NT2/D1 (cell line): ENCODE results near the gene KRT32.

Source experiments
- DNase-seq: peaks from one replicate; pipeline ENCODE4 v3.0.0-alpha.2; 2011; ENCODE audit warnings: low read depth, low spot score
- H3K27me3 ChIP-seq: 2 replicates; pipeline ENCODE4 v1.6.0; 2011; ENCODE audit warnings: mild to moderate bottlenecking; ENCODE audit not compliant: insufficient read length, insufficient read depth
- H3K36me3 ChIP-seq: 2 replicates; pipeline ENCODE4 v1.6.1; 2011; ENCODE audit warnings: mild to moderate bottlenecking, low read length, mixed read lengths; ENCODE audit not compliant: insufficient read depth, insufficient read length
- H3K4me1 ChIP-seq: 2 replicates; pipeline ENCODE4 v1.5.1; 2011; ENCODE audit not compliant: insufficient read depth, insufficient read length
- H3K4me3 ChIP-seq: 2 replicates; pipeline ENCODE4 v1.5.1; 2011; ENCODE audit warnings: low read depth; ENCODE audit not compliant: insufficient read length
- H3K9ac ChIP-seq: 2 replicates; pipeline ENCODE4 v1.6.0; 2011; ENCODE audit warnings: low read depth; ENCODE audit not compliant: insufficient read length
- H3K9me3 ChIP-seq: 2 replicates; pipeline ENCODE4 v1.5.1; 2011; ENCODE audit warnings: mild to moderate bottlenecking, low read length; ENCODE audit not compliant: insufficient read depth
- SUZ12 ChIP-seq: IDR thresholded peaks from 2 replicates; pipeline ENCODE4 v1.6.1; 2011; ENCODE audit not compliant: insufficient read length, insufficient read depth; ENCODE audit errors: extremely low read depth
- YY1 ChIP-seq: IDR thresholded peaks from 2 replicates; pipeline ENCODE4 v1.6.1; 2011; ENCODE audit not compliant: insufficient read length, insufficient read depth
- ZNF274 ChIP-seq: IDR thresholded peaks from 2 replicates; pipeline ENCODE4 v1.6.1; 2011; ENCODE audit warnings: mild to moderate bottlenecking, low read depth, low read length

Gene KRT32

DNA sequence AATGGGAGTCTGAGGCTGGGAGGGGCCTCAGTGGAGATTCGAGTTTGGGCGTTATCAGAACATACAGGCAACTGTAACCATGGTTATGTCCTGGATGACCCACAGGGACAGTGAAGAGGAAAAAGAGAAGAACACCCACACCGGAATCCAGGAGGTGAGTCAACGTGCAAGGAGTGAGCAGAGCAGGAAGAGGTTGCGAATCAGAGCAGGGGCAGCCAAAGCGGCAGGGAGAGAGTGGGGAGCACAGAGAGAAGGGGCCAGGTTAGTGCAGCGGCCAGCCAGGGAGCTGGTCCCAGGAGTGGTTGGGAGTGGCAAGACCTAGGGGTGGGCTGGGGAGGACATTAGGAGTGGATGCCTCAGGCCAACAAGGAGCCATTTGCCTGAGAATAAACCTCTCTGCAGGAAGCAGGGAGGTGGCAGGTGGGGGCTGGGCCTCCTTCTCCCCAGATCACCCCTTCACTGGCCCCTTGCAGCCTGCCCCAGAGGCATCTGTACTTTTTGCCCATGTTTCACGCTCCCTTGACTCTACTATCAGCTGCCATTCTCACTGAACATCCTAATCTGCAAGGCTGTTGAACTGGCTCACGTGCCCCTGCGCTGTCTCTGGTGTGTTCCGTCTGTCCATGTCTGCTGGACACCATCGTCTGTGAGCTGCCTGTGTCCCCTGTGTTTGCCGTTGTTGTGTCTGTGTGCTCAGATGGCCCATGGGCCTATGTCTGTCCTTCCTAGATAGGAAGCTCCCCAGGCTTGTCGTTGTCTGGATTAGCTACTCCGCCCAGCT, 33.1 kb upstream of the KRT32 start:
- Histone ChIP-seq H3K27me3 (peaks cover 3% of the 10 kb centered on the region), H3K4me1 (peaks cover 35% of the 10 kb centered on the region), H3K36me3 (no peaks in the 10 kb centered on the region), H3K9ac (peak overlapping the region; percentile 0), H3K4me3 (no peak overlapping the region), H3K9me3 (no peaks in the 10 kb centered on the region)
- DNase-seq: no peak
- no peak for TF ChIP-seq SUZ12
- TF ChIP-seq YY1: no peak
- no peak for TF ChIP-seq ZNF274

DNA sequence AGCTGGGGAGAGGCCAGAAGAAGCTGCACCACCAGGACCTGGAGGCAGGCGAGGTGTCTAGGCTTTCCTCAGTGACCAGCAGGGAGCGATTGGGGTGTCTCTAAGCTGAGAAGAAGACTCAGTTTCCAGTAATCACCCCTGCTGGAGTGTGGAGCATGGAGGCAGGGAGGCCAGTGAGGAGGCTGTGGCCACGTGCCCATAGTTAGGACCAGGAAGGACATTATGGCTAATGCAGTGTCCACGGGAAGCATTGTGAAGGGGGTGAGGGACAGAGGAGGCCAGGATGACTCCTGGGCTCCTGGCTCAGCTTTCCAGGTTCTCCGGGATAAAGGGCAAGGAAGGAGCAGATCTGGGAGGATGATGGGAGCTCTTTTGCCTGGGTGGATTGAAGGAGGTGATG, 32.5 kb upstream of the KRT32 start:
- no peak overlapping the region for H3K9ac ChIP-seq
- peaks cover 35% of the 10 kb centered on the region for H3K4me1 ChIP-seq
- H3K36me3 ChIP-seq: no peaks in the 10 kb centered on the region

DNA sequence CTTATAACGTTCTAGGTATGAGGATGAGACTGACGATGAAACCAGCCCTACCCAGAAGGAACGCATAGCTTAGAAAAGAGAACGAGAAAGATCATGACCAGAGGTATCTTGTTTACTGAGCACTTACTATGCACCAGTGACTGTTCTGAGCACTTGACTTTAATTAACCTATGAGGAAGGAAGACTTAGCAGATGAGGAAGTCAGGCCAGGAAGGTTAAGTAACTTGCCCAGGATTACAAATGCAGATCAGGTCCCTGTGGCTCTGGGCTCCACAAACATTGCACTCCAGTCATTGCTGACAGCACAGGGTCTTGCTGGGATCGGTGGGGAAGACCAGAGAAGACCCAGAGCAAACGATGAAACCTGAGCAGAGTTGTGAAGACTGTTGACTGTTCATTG, 31.1 kb upstream of the KRT32 start:
- Histone ChIP-seq H3K4me1 (peaks cover 37% of the 10 kb centered on the region), H3K9me3 (no peaks in the 10 kb centered on the region), H3K36me3 (no peaks in the 10 kb centered on the region), H3K9ac (no peak overlapping the region), H3K4me3 (no peak overlapping the region), H3K27me3 (peaks cover 3% of the 10 kb centered on the region)
- no peak for TF ChIP-seq ZNF274
- TF ChIP-seq SUZ12: no peak
- TF ChIP-seq YY1: no peak
- no peak for DNase-seq

More for the DNA sequence above, 32.5 kb upstream of the KRT32 start:
- H3K4me3 ChIP-seq: no peak overlapping the region
- no peaks in the 10 kb centered on the region for H3K9me3 ChIP-seq
- peaks cover 3% of the 10 kb centered on the region for H3K27me3 ChIP-seq
- no peak for TF ChIP-seq SUZ12
- no peak for TF ChIP-seq ZNF274
- no peak for DNase-seq

DNA sequence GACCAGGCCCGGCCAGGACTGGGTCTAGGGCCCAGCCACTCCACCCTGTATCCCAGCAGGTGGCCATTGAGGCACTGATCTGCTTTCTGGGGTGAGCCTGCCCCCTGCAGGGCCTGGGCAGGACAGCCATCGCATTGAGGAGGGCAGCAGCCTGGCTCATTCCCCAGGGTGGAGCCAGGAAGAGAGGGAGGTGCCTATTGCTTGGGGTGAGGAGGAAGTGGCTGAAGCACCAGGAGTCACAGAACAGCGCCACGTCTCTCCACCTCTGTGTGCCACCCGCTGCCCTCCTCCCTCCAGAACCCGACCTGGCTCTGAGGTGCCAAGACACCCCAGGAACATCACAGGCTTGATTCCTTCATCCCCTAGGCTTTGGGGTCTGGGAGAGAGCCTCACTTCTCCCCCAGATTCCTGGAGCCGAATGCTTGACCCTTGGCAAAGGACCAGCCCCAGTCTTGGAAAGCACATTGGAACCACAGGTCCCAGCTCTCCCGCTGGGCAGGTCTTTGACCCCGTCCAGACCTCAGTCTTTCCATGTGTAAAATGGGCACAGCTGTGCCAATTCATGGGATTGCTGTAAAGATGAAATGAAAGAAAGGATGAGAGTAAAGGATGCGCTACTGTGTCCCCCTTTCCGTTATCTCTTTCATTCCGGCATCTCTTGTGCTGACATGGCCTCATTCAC, 29.8 kb upstream of the KRT32 start:
- TF ChIP-seq ZNF274 (no peak), SUZ12 (no peak)
- no peak overlapping the region for H3K4me3 ChIP-seq
- H3K4me1 ChIP-seq: peaks cover 37% of the 10 kb centered on the region
- H3K27me3 ChIP-seq: peaks cover 3% of the 10 kb centered on the region
- H3K9ac ChIP-seq: no peak overlapping the region
- H3K36me3 ChIP-seq: no peaks in the 10 kb centered on the region
- H3K9me3 ChIP-seq: no peaks in the 10 kb centered on the region
- DNase-seq: peak; percentile 38

DNA sequence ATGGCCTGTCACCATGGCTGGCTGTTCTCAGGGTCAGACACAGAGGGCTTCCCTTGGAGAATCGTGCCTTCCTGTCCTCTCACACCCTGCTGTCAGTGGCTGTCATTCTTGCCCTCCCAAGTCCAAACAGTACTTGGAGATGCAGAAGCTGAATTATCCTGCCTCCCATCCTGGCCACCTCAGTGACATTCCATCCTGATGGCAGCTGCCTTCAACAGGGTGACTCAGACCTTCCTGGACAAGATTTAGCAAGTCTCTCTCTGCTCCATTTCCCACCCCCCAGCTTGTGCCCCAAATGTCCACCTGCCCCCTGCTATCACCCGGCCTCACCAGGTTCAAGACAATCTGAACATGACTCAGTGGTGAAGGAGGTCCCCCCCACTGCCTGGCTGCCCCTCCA, 27.3 kb upstream of the KRT32 start:
- no peaks in the 10 kb centered on the region for H3K9me3 ChIP-seq
- H3K4me3 ChIP-seq: no peak overlapping the region
- H3K36me3 ChIP-seq: no peaks in the 10 kb centered on the region
- DNase-seq: no peak
- TF ChIP-seq SUZ12: no peak
- no peak for TF ChIP-seq ZNF274
- no peak for TF ChIP-seq YY1
- H3K4me1 ChIP-seq: peaks cover 18% of the 10 kb centered on the region
- H3K9ac ChIP-seq: no peak overlapping the region
- H3K27me3 ChIP-seq: peaks cover 2% of the 10 kb centered on the region

GRCh38 chr17:41492771-41493170, 25.6 kb upstream of the KRT32 start:
- TF ChIP-seq ZNF274: no peak
- TF ChIP-seq SUZ12: no peak
- TF ChIP-seq YY1: no peak
- H3K4me3 ChIP-seq: no peak overlapping the region
- no peak for DNase-seq
- H3K36me3 ChIP-seq: no peaks in the 10 kb centered on the region
- H3K27me3 ChIP-seq: no peaks in the 10 kb centered on the region
- H3K4me1 ChIP-seq: peaks cover 10% of the 10 kb centered on the region
- no peak overlapping the region for H3K9ac ChIP-seq
- no peaks in the 10 kb centered on the region for H3K9me3 ChIP-seq

- H3K4me3 ChIP-seq: no peak overlapping the region
- no peak for DNase-seq
- no peaks in the 10 kb centered on the region for H3K27me3 ChIP-seq
- TF ChIP-seq SUZ12 (no peak), ZNF274 (no peak), YY1 (no peak)
- H3K9ac ChIP-seq: no peak overlapping the region
- no peaks in the 10 kb centered on the region for H3K36me3 ChIP-seq
- no peaks in the 10 kb centered on the region for H3K9me3 ChIP-seq
- peaks cover 10% of the 10 kb centered on the region for H3K4me1 ChIP-seq
Measured at GRCh38 chr17:41492351-41492750, 25.2 kb upstream of the KRT32 start.
